NB4 (cell line): ENCODE measurements around the gene SRC.

ENCODE experiments used
- CTCF ChIP-seq: IDR thresholded peaks from one replicate; pipeline ENCODE4 v1.5.1; 2012; ENCODE audit warnings: low read depth, low read length
- MAX ChIP-seq: IDR thresholded peaks from 2 replicates; pipeline ENCODE4 v1.6.1; 2011; ENCODE audit warnings: low read depth, low read length
- MYC ChIP-seq: IDR thresholded peaks from 2 replicates; pipeline ENCODE4 v1.6.1; 2011; ENCODE audit warnings: low read depth, low read length
- POLR2A ChIP-seq: IDR thresholded peaks from 2 replicates; pipeline ENCODE4 v1.6.1; 2011; ENCODE audit warnings: mild to moderate bottlenecking; ENCODE audit not compliant: insufficient read length; ENCODE audit errors: extremely low read depth

- TF ChIP-seq CTCF (no peak), POLR2A (no peak), MAX (no peak), MYC (no peak)
These were observed 67.4 kb downstream of the SRC start for GRCh38 chr20:37413379-37413778.
